ENCODE results near the gene ASPG.
A peak's percentile ranks its signal among the peaks of the same experiment; 100 is the strongest.

ASPG gene

GRCh38 chr14:104066719-104067295, 18.7 kb upstream of the ASPG start:
- Histone ChIP-seq H3K9me3 (replicated peaks in 1 of 11) (peaks cover 28 to 40% (median 33%) of the 10 kb centered on the region in 11 experiments), H4K20me1 (no peaks in the 10 kb centered on the region), H3K9ac (no peak overlapping the region), H3K27me3 (0 out of 22 replicates have a peak, but pooled peaks cover 0 to 2% (median 0%) of the 10 kb centered on the region in 11 experiments), H3K4me1 (no peaks in the 10 kb centered on the region), H3K27ac (no peak overlapping the region), H3K4me3 (peak overlapping the region in 1 of 10 experiments; percentile 18; a peak in 1 of 20 replicates), H3K36me3 (peaks cover 0 to 14% (median 0%) of the 10 kb centered on the region in 11 experiments; a peak in 4 of 22 replicates), H3K4me2 (no peak overlapping the region)
- no peak for TF ChIP-seq Cebpa-rat (IDR thresholded peaks at IDR 0.05)

GRCh38 chr14:104069541-104069940, 16.0 kb upstream of the ASPG start:
- peaks cover 44 to 62% (median 54%) of the 10 kb centered on the region in 11 experiments for H3K9me3 ChIP-seq (replicated peaks in 1 of 11)

GRCh38 chr14:104072586-104072985, 12.9 kb upstream of the ASPG start:
- Histone ChIP-seq H3K4me3 (no peak overlapping the region), H4K20me1 (no peaks in the 10 kb centered on the region), H3K4me2 (peak overlapping the region in 4 of 11 experiments; percentile 10 to 29 (median 20); a peak in 4 of 22 replicates), H3K9ac (no peak overlapping the region), H3K27ac (no peak overlapping the region), H3K27me3 (no peaks in the 10 kb centered on the region), H3K36me3 (peaks cover 0 to 6% (median 0%) of the 10 kb centered on the region in 11 experiments; a peak in 2 of 22 replicates), H3K4me1 (peaks cover 0 to 13% (median 4%) of the 10 kb centered on the region in 10 experiments; a peak in 9 of 20 replicates), H3K9me3 (replicated peaks in 1 of 11) (peaks cover 23 to 39% (median 29%) of the 10 kb centered on the region in 11 experiments)
- TF ChIP-seq Cebpa-rat (IDR thresholded peaks at IDR 0.05) = no peak

More at GRCh38 chr14:104069541-104069940, 16.0 kb upstream of the ASPG start:
- no peak for TF ChIP-seq Cebpa-rat (IDR thresholded peaks at IDR 0.05)
- H4K20me1 ChIP-seq = no peaks in the 10 kb centered on the region
- H3K4me2 ChIP-seq = no peak overlapping the region
- H3K4me3 ChIP-seq = no peak overlapping the region
- no peak overlapping the region for H3K9ac ChIP-seq
- H3K27me3 ChIP-seq = 0 out of 22 replicates have a peak, but pooled peaks cover 0 to 2% (median 0%) of the 10 kb centered on the region in 11 experiments
- peaks cover 0 to 11% (median 4%) of the 10 kb centered on the region in 10 experiments; a peak in 6 of 20 replicates for H3K4me1 ChIP-seq
- no peak overlapping the region for H3K27ac ChIP-seq
- H3K36me3 ChIP-seq = peaks cover 0 to 14% (median 0%) of the 10 kb centered on the region in 11 experiments; a peak in 5 of 22 replicates

- H3K4me1 ChIP-seq = peaks cover 5 to 21% (median 11%) of the 10 kb centered on the region in 10 experiments; a peak in 17 of 20 replicates
- no peak overlapping the region for H3K4me3 ChIP-seq
- no peak overlapping the region for H3K27ac ChIP-seq
- peaks cover 0 to 6% (median 0%) of the 10 kb centered on the region in 11 experiments; a peak in 2 of 22 replicates for H3K36me3 ChIP-seq
- no peak for TF ChIP-seq Cebpa-rat (IDR thresholded peaks at IDR 0.05)
- no peak overlapping the region for H3K4me2 ChIP-seq
- no peaks in the 10 kb centered on the region for H3K27me3 ChIP-seq
- no peak overlapping the region for H3K9ac ChIP-seq
- H3K9me3 ChIP-seq (replicated peaks in 1 of 11) = peaks cover 16 to 29% (median 22%) of the 10 kb centered on the region in 11 experiments
- H4K20me1 ChIP-seq = no peaks in the 10 kb centered on the region
These were observed 11.7 kb upstream of the ASPG start for GRCh38 chr14:104073764-104074163.

- no peak overlapping the region for H3K27ac ChIP-seq
- H3K9me3 ChIP-seq (replicated peaks in 1 of 11) = peaks cover 16 to 26% (median 23%) of the 10 kb centered on the region in 11 experiments
- H3K4me1 ChIP-seq = peaks cover 5 to 37% (median 19%) of the 10 kb centered on the region in 10 experiments; a peak in 17 of 20 replicates
- H3K4me3 ChIP-seq = no peak overlapping the region
- peaks cover 0 to 6% (median 0%) of the 10 kb centered on the region in 11 experiments; a peak in 2 of 22 replicates for H3K36me3 ChIP-seq
- H3K9ac ChIP-seq = no peak overlapping the region
- TF ChIP-seq Cebpa-rat (IDR thresholded peaks at IDR 0.05) = no peak
- H3K27me3 ChIP-seq = no peaks in the 10 kb centered on the region
- H3K4me2 ChIP-seq = no peak overlapping the region
- no peaks in the 10 kb centered on the region for H4K20me1 ChIP-seq
These were observed 9.9 kb upstream of the ASPG start for GRCh38 chr14:104075530-104076151.

GRCh38 chr14:104076743-104077142, 8.8 kb upstream of the ASPG start:
- Histone ChIP-seq H3K27me3 (no peaks in the 10 kb centered on the region), H3K36me3 (peaks cover 0 to 6% (median 0%) of the 10 kb centered on the region in 11 experiments; a peak in 2 of 22 replicates), H3K9me3 (replicated peaks in 1 of 11) (peaks cover 16 to 26% (median 23%) of the 10 kb centered on the region in 11 experiments), H3K27ac (no peak overlapping the region), H4K20me1 (no peaks in the 10 kb centered on the region; a peak in 1 of 22 replicates), H3K4me2 (no peak overlapping the region), H3K4me3 (no peak overlapping the region), H3K9ac (no peak overlapping the region), H3K4me1 (peaks cover 5 to 38% (median 20%) of the 10 kb centered on the region in 10 experiments; a peak in 17 of 20 replicates)
- no peak for TF ChIP-seq Cebpa-rat (IDR thresholded peaks at IDR 0.05)

- TF ChIP-seq Cebpa-rat (IDR thresholded peaks at IDR 0.05) = no peak
- H3K27me3 ChIP-seq = no peaks in the 10 kb centered on the region
- H3K36me3 ChIP-seq = peaks cover 0 to 5% (median 0%) of the 10 kb centered on the region in 11 experiments; a peak in 2 of 22 replicates
- peaks cover 11 to 16% (median 12%) of the 10 kb centered on the region in 11 experiments for H3K9me3 ChIP-seq (replicated peaks in 1 of 11)
- no peaks in the 10 kb centered on the region; a peak in 1 of 22 replicates for H4K20me1 ChIP-seq
- H3K4me2 ChIP-seq = peak overlapping the region in 10 of 11 experiments; percentile 7 to 50 (median 34); a peak in 15 of 22 replicates
- H3K4me1 ChIP-seq = peaks cover 0 to 33% (median 19%) of the 10 kb centered on the region in 10 experiments; a peak in 16 of 20 replicates
- H3K27ac ChIP-seq = peak overlapping the region in 2 of 11 experiments; percentile 9 to 11; a peak in 2 of 22 replicates
- no peak overlapping the region for H3K4me3 ChIP-seq
- H3K9ac ChIP-seq = no peak overlapping the region; a peak in 1 of 22 replicates
These were observed 7.5 kb upstream of the ASPG start for GRCh38 chr14:104078031-104078455.

- no peak overlapping the region for H3K4me2 ChIP-seq
- H3K4me1 ChIP-seq = peaks cover 0 to 53% (median 34%) of the 10 kb centered on the region in 10 experiments; a peak in 16 of 20 replicates
- H3K27ac ChIP-seq = no peak overlapping the region
- peaks cover 0 to 6% (median 0%) of the 10 kb centered on the region in 11 experiments; a peak in 2 of 22 replicates for H4K20me1 ChIP-seq
- no peak overlapping the region for H3K4me3 ChIP-seq
- H3K27me3 ChIP-seq = no peaks in the 10 kb centered on the region
- H3K9me3 ChIP-seq (replicated peaks in 1 of 11) = peaks cover 0 to 4% (median 0%) of the 10 kb centered on the region in 11 experiments; a peak in 1 of 22 replicates
- no peak overlapping the region for H3K9ac ChIP-seq
- H3K36me3 ChIP-seq = no peaks in the 10 kb centered on the region
- no peak for TF ChIP-seq Cebpa-rat (IDR thresholded peaks at IDR 0.05)
These were observed 4.9 kb upstream of the ASPG start for GRCh38 chr14:104080376-104081260.

Measured in BLaER1 treated with 17β-estradiol and CSF1 and Interleukin-3, amounts not matched to agents 10 nM and 100 nM (cell line).